ENCODE measurements around the gene CTDSPL. TPM values are rescaled to one million over a fixed set of nuclear protein-coding genes. Genes with fewer than 3 reads are reported as not detected.

CTDSPL gene
- total and polyA plus RNA-seq, 7 donors, result 19.1 to 69.1 (median 46.3) TPM

- no peak overlapping the region for H3K27ac ChIP-seq
- H3K27me3 ChIP-seq, result no peaks in the 10 kb centered on the region
- TF ChIP-seq CTCF (IDR thresholded peaks at IDR 0.05), result no peak
- no peak for DNase-seq
- H3K36me3 ChIP-seq, result no peaks in the 10 kb centered on the region
- 82 to 94% methylated on average over 3 of the region's 3 CpGs for WGBS, 2 donors
- intact Hi-C loops (cut with DNase I), result no loop called here
- no peaks in the 10 kb centered on the region for H3K9me3 ChIP-seq
- H3K4me1 ChIP-seq, result peaks cover 0 to 57% (median 44%) of the 10 kb centered on the region in 4 donors
- H3K4me3 ChIP-seq, result no peak overlapping the region
These were observed 64.9 kb downstream of the CTDSPL start for GRCh38 chr3:37926611-37927010.

- H3K27ac ChIP-seq, result no peak overlapping the region
- TF ChIP-seq EP300 (IDR thresholded peaks at IDR 0.05) (no peak), POLR2AphosphoS5 (IDR thresholded peaks at IDR 0.05) (no peak), POLR2A (IDR thresholded peaks at IDR 0.05) (no peak), CTCF (IDR thresholded peaks at IDR 0.05) (no peak)
- peaks cover 0 to 50% (median 31%) of the 10 kb centered on the region in 4 donors for H3K4me1 ChIP-seq
- intact Hi-C loops (cut with DNase I), result no loop called here
- no peaks in the 10 kb centered on the region for H3K36me3 ChIP-seq
- H3K9me3 ChIP-seq, result no peaks in the 10 kb centered on the region
- WGBS, 2 donors, result 94 to 97% methylated on average over 2 of the region's 2 CpGs
- no peak for DNase-seq
- no peaks in the 10 kb centered on the region for H3K27me3 ChIP-seq
- no peak overlapping the region for H3K4me3 ChIP-seq
These were observed 68.8 kb downstream of the CTDSPL start for GRCh38 chr3:37930495-37930894.

- Histone ChIP-seq H3K36me3 (no peaks in the 10 kb centered on the region), H3K9me3 (no peaks in the 10 kb centered on the region), H3K27me3 (no peaks in the 10 kb centered on the region), H3K27ac (no peak overlapping the region), H3K4me1 (peaks cover 0 to 50% (median 39%) of the 10 kb centered on the region in 4 donors), H3K4me3 (no peak overlapping the region)
- intact Hi-C loops (cut with DNase I), result no loop called here
- no peak for DNase-seq
- 53 to 79% methylated on average over 3 of the region's 3 CpGs for WGBS, 2 donors
- TF ChIP-seq POLR2A (IDR thresholded peaks at IDR 0.05) (no peak), CTCF (IDR thresholded peaks at IDR 0.05) (no peak), EP300 (IDR thresholded peaks at IDR 0.05) (no peak), POLR2AphosphoS5 (IDR thresholded peaks at IDR 0.05) (no peak)
These were observed 70.8 kb downstream of the CTDSPL start for GRCh38 chr3:37932505-37932904.

GRCh38 chr3:37934631-37935289, 73.1 kb downstream of the CTDSPL start:
- H3K4me3 ChIP-seq, result no peak overlapping the region
- peak overlapping the region; percentile 45 to 74 (median 54) for H3K27ac ChIP-seq
- H3K36me3 ChIP-seq, result no peaks in the 10 kb centered on the region
- no peaks in the 10 kb centered on the region for H3K9me3 ChIP-seq
- intact Hi-C loops (cut with DNase I), result no loop called here
- 39 to 68% methylated on average over 8 of the region's 8 CpGs for WGBS, 2 donors
- H3K4me1 ChIP-seq, result peaks cover 0 to 58% (median 49%) of the 10 kb centered on the region in 4 donors
- H3K27me3 ChIP-seq, result no peaks in the 10 kb centered on the region
- TF ChIP-seq EP300 (IDR thresholded peaks at IDR 0.05) (no peak), POLR2A (IDR thresholded peaks at IDR 0.05) (no peak), CTCF (IDR thresholded peaks at IDR 0.05) (no peak), POLR2AphosphoS5 (IDR thresholded peaks at IDR 0.05) (no peak)
- DNase-seq, result no peak

GRCh38 chr3:37935290-37935668, 73.6 kb downstream of the CTDSPL start:
- WGBS, 2 donors, result 3 to 13% methylated on average over 1 of the region's 1 CpG
- Histone ChIP-seq H3K36me3 (no peaks in the 10 kb centered on the region), H3K9me3 (no peaks in the 10 kb centered on the region), H3K27me3 (no peaks in the 10 kb centered on the region), H3K27ac (peak overlapping the region; percentile 45 to 74 (median 54)), H3K4me3 (no peak overlapping the region), H3K4me1 (peaks cover 0 to 63% (median 54%) of the 10 kb centered on the region in 4 donors)
- no peak for TF ChIP-seq CTCF (IDR thresholded peaks at IDR 0.05)
- TF ChIP-seq POLR2AphosphoS5 (IDR thresholded peaks at IDR 0.05), result peak in 1 of 4 donors; percentile 40
- DNase-seq, result no peak
- intact Hi-C loops (cut with DNase I), result no loop called here

Measured in sigmoid colon (tissue), 7 donors.